HG03280 (cell line): ENCODE data around the gene C5orf24.
A peak's percentile ranks its signal among the peaks of the same experiment; 100 is the strongest.
"Not testable (repeated sequence)": the region's sequence is repeated elsewhere in the genome, so short reads cannot be mapped to it uniquely, and the experiment has no call there.

Source experiments
- ATAC-seq: cut with Tn5 transposase; IDR thresholded peaks from one replicate; pipeline ENCODE4 v1.9.1; 2021; ENCODE audit warnings: mild to moderate bottlenecking, moderate library complexity; ENCODE audit not compliant: unreplicated experiment

C5orf24 gene

DNA sequence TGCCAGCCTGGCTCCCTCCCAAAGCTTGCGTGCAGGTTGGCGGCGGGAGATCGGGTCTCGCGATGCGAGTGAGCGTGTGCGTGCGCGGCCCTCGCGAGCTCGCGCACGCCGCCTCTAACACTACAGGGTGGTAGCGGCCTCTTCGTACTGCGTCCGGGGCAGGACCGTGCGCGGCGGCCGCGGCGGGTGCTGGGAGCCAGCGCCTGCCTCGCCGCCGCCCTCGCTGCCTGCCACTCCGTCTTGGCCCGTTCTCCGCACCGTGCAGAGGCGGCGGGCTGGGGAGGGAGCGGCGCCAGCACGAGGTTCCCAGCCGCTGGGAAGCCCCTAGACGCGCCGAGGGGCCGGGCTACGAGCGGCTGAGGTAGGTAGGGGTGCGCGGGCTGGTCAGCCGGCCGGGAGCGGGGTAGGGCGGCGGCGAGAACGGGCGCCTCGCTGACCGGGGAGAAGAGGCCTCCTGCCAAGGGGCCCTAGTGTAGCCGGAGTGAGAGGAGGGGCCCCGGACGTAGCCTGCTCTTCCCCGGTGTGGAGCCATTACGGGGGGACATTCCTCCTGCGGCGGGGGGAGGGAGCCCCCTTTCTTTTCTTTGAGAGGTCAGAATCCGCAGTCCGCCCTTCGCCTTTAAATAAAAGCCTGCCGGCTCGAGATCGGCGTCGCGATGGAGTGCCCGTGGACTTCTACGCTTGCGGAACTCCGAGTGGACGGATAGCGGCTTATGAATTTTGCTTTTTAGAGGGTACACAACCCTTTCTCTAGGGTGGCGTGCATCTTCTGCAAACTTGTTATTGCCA lies at the start of gene C5orf24:
Gene C5orf24 (plus strand): TSS at position 117 of the 789 bp plus-strand sequence. CDS start 8,933 bp downstream, outside the sequence.
- ATAC-seq = peak; percentile 94

- ATAC-seq = no peak
These were observed 47.3 kb upstream of the C5orf24 start for GRCh38 chr5:134798468-134798867.

GRCh38 chr5:134803821-134804220 lies 41.9 kb upstream of the C5orf24 start:
- ATAC-seq = no peak

- no peak for ATAC-seq
These were observed 32.4 kb upstream of the C5orf24 start for GRCh38 chr5:134813407-134813806.

GRCh38 chr5:134813827-134814226 lies 31.9 kb upstream of the C5orf24 start:
- ATAC-seq = no peak

DNA sequence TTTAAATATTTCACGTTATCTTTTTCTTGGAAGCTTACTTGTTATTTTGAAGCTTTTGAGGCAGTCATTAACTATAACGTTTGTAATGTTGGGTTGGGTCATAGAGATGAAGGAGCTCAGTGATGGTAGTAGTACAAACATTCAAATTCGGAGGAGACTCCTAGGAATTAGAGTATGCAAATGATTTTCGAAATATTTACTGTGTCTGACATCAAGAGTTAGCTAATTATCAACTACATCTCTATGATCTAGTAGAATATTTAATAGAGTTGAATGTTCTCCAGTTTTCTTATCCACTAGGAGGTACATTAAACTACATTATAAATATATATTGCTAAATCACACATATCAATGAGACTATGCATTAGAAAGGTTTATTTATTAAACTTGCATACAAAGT lies 28.8 kb upstream of the C5orf24 start:
- ATAC-seq = no peak

DNA sequence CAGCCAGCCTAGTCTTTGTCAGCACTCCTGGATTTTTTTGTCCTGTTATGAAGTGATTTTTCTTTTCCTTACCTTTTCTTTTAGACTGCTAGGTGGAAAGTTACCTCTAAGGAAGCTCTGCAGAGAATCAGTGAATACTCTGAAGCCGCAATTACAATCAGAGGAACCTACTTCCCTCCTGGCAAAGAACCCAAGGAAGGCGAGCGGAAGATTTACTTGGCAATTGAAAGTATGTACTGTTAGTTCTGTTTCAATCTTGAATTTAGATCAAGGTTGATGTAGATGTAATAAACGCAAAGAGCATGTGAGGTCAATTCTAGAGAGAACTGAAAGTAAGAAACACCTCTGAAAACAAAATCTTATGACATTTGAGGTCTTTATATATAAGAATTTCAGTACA lies 27.0 kb upstream of the C5orf24 start:
- no peak for ATAC-seq

- no peak for ATAC-seq
These were observed 26.3 kb upstream of the C5orf24 start for GRCh38 chr5:134819407-134819963.

- ATAC-seq = no peak
These were observed 23.9 kb upstream of the C5orf24 start for GRCh38 chr5:134821841-134822240.

- ATAC-seq = no peak
These were observed 21.1 kb upstream of the C5orf24 start for GRCh38 chr5:134824681-134825080.

DNA sequence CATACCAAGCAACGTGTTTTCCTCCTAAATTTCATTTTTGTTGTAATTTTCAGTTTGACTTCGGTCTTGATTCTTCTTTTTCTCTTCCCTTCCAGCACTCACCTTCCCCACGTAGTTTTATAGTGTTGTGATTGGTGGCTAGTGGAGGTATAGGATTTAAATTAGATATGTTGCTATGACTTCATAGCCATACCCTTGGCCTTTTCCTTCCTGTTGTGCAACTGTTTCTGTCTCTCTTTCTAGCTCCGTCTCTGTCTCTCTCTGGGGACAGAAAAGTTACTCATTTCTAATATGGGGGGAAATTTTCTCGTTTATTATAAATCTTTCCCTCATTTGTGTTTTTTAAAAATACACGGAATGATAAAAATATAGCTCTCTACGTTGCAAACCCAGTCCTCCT lies 20.6 kb upstream of the C5orf24 start:
- ATAC-seq = no peak

DNA sequence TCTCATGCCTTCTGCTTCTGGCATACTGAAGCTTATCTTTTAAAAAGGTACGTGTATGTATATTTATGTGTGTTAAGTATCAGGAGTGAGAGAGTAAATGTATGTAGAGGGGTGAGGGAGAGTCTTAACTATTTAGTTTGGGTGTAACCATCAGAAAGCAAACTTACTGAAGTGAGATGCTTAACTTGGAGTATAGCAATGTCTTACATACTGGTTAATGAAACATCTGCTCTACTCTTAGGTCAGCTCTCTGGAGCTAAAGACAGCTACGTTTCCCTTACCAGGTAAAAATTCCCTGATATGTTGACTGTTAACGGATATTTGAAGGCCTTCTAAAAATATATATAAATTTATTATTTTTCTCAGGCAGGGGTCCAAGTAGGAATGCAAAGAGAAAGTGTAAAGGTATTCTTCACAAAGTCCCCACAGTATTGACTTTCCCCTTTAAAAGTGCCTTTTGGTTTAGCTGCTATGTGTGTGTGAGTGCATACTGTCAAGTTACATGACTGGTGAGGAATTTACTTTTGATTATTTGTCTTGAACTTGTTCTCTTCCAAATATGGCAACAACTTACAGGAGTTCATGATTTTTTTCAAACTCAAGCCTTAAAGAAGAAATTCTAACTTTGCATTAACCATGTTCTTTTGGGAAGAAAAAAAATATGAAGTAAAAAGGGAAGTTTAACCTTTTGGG lies 12.3 kb upstream of the C5orf24 start:
- no peak for ATAC-seq

- ATAC-seq = no peak
These were observed 10.1 kb upstream of the C5orf24 start for GRCh38 chr5:134835623-134836022.

DNA sequence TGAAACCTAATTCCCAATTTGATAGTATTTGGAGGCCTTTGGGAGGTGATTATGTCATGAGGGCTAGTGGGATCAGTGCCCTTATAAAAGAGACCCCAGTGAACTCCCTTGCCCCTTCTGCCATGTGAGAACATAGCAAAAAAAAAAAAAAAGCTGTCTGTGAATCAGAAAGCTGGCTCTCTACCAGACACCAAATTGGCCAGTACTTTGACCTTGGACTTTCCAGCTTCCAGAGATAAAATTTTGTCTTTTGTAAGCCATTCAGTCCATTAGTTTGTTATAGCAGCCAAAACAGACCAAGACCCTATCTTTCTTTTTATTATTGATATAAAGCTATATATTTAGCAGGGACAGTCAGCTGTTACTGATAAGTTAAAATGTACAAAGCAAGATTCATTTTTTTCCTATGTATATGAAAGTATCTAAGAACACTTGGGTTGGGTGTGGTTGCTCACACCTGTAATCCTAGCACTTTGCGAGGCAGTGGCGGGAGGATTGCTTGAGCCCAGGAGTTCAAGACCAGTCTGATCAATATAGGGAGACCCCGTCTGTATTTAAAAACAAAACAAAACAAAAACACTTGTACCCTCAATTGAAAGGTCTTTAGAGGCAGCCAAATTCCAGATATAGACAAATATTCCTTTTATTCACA lies 8.1 kb upstream of the C5orf24 start:
- no peak for ATAC-seq

GRCh38 chr5:134838361-134838760 lies 7.4 kb upstream of the C5orf24 start:
- ATAC-seq = not testable (repeated sequence)

- ATAC-seq = no peak
These were observed 5.0 kb upstream of the C5orf24 start for GRCh38 chr5:134840811-134841210.

- ATAC-seq = no peak
These were observed 1.5 kb upstream of the C5orf24 start for GRCh38 chr5:134844252-134844651.

- ATAC-seq = no peak
These were observed 375 bp upstream of the C5orf24 start for GRCh38 chr5:134845335-134845851.

DNA sequence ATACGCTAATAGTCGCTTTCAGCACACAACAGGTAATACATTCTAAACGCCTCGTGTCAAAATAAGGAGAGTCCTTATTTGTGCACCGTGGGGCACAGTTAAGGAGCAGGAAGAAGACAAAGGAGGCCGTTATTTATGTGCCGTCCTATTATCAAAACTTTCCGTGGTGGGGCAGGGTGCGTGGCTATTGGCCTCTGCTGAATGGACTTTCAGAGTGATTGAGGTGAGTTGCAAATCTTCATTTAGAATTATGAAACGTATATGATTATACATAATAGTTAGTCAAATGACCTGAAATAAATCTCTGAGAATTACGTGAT lies 833 bp downstream of the C5orf24 start:
- no peak for ATAC-seq

DNA sequence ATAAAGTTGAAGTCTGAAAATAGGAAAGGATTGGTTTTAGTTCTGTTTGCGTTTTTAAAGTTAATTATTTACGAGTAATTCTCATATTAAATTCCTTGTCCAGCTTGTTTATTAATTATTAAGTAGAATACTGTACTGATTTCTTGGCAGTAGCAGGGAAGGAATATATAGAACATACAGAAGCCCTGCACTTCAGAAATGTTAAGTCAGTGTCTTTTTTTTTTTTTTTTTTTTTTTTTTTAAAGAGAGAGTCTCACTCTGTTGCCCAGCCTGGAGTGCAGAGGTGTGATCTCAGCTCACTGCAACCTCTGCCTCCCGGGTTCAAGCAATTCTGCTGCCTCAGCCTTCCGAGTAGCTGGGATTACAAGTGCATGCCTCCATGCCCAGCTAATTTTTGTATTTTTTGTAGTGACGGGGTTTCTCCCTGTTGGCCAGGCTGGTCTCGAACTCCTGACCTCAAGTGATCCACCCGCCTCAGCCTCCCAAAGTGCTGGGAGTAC lies 3.7 kb downstream of the C5orf24 start:
- ATAC-seq = not testable (repeated sequence)

DNA sequence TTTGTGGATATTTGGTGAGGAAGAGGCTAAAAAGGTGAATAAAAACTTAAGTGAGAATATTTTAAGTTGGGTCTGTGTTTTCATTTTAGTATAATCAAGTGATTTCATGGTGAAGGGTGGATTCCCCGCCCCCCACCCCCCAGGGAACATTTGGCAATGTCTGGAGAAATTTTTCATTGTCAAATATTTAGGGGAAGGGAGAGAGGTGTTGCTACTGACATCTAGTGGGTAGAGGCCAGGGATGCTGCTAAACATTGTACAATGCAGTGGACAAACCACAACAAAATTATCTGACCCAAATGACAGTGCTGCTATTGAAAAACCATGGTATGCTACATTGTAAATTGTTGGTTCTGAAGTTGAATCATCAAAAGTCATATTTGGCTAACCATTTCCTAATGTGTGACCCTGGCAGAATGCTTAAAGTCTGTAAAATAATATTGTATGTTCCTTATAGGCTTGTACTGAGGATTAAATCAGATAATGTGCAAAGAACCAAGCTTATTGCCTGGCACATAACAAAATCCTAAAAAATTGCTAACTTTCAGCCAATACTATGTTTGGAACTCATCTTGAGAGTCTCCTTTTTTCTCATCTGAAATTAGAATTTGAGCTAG lies 5.6 kb downstream of the C5orf24 start:
- no peak for ATAC-seq
